ENCODE measurements around the gene PTGS1.

GRCh38 chr9:122396614-122397148, 25.9 kb downstream of the PTGS1 start:
- no peak for TF ChIP-seq ZNF274 (IDR thresholded peaks at IDR 0.05; ENCODE audit: low read depth, low read length)
- no peak for TF ChIP-seq YY1 (IDR thresholded peaks at IDR 0.05; ENCODE audit: insufficient read depth, insufficient read length)

All from NT2/D1 (cell line).